ENCODE results near the gene ZIC2.

Gene ZIC2

DNA sequence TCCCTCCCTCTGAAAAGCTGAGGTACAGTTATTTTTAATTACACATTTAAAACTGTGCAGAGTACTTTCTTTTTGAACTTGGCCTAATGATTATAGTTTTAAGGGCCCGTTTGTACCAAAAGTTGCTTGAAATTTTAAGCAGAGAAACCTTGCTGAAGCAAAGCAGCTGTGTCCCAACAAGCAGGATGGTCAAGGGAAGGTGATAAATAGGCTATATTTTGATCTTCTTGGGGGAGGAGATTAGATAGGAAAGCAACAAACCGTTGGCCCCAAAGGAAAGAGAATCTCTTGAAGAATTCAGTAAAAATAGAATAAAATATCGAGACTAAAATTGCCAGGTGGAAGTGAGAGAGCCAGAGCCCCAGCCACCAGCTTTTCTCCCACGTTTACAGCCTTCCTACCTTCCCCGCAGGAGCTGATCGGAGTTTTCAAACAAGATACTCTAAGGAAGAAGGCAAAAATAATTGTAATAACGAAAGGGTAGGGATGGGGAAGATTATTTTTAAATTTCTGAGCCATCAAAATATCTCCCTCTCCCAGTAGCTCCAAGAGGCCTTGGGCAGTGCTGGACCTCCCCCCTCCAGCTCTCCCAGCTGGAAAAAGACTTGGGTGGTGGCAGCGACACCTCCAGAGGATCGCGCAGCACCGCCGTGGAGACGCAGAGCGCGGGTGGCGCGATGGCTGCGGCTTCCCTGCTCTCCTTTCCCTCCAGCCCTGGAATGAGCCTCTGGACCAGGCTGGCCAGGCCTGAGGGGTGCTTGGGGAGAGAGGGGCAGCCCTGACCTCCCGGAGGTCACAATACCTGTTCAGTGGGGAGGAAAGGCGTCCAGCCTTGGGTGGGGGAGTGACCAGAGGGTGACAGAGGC is 5.8 kb downstream of the ZIC2 start:
- no peak for DNase-seq

DNA sequence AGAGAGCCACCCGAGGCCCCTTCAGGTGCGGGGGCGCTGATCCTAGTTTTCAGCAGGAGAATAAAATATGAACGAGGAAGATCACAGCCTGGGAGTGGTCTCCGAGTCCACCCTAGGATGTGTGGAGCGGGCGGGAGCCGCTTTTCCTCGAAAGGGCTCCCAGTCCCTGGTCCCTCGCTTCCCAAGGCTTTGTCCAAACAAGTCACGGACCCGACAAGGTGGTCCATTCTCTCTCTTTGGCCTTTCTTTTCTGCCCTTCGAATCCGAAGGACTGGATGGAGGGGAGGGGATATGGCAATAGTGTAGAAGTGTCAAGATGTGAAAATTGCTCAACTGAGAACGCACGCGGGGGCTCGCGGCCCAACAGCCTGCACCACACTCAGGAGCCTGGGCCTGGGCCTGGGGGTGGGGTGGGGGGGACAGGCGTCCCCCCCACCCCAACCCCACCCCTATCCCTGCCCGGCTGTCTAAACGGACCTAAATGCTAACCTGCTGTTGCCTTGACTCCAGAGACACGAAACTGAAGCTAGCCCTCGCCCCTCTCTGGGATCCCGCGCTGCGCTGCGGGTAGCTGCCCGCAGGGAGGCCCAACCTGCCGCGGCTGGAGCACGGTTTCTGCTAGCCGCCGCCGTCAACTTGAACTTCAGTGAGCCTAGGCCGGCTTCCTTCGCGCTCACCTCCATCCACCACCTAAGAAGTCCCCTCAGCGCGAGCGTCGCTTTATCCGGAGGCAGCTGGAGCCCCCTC is 7.1 kb downstream of the ZIC2 start:
- DNase-seq: no peak

DNA sequence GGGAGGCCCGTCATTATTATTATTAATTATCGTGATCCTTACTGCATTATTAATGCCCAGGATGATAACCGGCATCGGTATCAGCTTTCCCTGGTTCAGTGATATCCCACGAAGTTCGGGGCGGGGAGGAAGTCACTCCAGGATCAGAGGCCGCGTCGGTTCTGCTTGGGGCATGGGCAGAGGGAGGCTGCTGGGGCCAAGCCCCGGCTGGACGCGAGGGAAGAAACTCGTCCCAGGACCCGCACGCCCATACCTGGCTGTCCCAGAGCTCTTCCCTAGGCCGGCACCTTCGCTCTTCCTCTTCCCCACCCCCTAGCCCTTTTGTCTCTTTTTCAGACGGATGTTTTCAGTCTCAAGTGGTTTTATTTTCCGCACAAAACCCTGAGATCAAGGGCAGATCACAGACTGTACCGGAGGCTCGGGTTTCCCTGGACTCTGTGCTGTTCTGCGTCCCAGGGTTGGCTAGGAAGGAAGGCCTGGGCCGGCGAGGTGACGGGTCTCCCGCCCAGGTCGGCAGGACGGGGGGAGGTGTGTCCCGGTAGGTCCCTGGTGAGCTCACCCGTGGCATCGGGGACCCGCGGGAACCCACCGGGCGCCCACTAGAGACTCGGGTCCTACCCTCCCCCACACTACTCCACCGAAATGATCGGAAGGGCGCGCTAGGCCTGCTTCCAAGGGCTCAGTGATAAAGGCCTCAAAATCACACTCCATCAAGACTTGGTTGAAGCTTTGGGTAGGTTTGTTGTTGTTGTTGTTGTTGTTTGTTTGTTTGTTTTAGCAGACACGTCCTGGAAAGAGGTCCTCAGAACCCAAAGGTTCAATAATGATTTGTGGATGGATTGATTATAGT is 7.9 kb downstream of the ZIC2 start:
- DNase-seq: no peak

DNA sequence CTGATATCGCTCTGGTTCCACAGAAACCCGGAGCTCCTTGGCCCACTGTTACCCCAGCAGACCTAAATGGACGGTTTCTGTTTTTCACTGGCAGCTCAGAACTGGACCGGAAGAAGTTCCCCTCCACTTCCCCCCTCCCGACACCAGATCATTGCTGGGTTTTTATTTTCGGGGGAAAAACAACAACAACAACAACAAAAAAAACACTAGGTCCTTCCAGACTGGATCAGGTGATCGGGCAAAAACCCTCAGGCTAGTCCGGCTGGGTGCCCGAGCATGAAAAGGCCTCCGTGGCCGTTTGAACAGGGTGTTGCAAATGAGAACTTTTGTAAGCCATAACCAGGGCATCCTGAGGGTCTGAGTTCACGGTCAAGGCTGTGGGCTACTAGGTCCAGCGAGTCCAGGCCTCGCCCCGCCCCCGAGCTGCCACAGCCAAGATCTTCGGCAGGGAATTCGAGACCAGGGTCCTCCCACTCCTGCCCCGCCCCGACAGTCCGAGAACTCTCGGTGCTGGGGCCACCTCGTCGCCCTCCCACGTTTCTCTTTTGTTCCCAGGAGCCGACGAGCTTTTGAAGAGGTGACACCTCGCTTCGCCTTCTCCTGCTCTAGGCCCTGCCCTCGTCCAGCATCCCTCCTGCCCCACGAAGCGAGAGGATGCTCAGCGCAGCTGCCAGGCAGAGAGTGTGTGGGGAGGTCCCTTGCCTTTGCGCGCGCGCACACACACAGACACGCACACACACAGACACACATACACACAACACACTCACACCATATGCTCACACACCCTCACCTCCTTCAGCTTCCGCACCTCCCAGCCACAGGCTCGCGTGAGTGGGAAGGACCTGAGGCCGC is 8.8 kb downstream of the ZIC2 start:
- no peak for DNase-seq

DNA sequence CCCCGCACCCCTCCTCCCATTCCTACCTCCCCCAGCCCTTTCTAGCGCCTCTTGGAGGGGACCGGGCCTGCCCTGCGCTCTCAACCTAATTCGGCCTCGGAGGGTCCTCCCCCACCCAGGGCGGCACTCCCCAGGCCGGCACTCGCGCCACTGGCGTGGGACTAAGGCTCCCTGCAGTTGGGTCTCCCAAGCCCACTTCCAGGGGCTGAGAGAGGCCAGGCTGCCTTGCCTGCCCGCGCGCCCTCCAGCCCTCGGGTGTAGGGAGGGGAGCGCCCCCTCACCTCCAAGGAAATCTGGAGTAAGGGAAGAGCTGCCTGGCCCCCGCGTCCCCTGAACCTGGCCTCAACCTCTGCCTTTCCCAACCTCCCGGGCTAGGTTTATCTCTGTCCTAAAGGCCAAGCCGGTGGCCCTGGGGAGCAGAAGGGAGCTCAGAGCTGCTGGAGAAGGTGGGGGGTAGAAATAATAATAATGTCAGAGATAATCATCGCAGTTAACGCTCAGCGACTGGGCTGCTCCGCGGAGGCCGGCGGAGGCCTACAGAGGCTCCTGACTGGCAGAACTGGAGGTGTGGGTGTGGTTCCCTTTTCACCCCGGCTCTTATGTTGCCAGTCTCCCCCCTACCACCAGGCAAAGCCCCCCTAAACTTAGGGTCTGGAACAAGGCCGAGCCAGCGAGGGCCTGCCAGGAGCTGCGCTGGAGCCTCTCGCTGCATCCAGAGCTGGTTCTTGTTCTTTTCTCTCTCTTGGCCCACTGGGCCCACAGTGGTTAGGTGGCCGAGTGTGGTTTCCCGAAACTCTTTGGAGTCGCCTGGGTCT is 9.6 kb downstream of the ZIC2 start:
- DNase-seq: no peak

DNA sequence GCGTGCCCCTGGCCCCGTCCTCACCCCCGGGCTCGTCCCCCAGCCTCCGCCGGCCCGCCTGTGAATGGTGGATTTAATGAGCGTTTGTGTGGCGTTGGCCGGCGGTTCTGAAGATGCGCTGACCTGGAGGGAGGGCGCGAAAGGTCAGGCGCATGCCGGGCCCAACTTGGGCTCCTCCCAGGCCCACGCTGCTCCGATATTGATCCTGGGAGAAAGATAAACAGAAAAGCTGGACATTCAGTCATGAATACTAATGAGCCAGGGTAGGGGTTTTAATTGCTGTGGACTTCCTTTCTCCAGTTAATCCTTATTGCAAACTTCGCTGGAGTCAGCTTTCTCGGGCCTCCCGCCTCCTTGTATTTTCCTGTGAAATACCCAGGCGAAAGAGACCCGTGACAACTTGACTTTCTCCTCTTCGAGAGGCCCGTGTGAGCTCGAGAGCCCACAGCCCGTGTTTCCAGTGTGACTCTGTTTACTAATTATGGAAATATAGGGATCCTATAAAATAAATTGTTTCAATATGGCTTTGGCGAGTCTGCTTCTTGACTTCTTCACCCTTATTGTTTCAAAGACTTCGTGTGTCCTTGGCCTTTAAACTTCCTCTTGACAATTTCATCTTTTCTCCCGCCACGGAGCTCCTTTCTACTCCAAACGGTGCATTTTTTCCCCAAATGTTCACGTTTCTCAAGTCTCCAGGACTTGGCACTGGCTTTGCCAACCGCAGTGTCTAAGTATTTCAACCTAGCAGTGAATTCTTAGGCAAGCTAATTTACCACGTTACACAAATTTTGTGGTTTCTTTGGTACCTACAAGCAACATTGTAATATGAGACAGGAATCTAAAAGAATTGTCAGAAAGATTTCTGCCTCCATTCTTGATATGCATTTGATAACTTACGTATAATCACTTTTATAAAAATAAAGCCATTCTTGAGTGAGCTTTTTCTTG is 10.5 kb downstream of the ZIC2 start:
- no peak for DNase-seq

DNA sequence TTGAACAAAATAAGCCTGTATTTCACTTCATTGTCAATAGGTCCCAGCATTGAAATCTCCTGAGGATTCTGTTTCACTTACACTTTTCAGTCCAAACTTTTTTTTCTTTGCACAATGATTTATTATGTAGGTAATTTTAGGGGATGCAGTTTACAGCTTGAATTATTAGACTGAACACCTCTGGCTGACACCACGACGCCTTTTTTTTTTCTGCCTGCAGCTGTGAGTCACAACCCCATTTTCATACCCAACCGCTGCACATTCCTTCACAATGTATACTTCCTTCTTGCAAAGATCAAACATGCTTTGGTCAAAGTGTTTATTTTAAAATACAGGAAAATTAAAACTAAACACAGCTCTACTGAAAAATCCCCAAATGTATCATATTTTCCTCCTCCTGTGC is 11.4 kb downstream of the ZIC2 start:
- DNase-seq: no peak

DNA sequence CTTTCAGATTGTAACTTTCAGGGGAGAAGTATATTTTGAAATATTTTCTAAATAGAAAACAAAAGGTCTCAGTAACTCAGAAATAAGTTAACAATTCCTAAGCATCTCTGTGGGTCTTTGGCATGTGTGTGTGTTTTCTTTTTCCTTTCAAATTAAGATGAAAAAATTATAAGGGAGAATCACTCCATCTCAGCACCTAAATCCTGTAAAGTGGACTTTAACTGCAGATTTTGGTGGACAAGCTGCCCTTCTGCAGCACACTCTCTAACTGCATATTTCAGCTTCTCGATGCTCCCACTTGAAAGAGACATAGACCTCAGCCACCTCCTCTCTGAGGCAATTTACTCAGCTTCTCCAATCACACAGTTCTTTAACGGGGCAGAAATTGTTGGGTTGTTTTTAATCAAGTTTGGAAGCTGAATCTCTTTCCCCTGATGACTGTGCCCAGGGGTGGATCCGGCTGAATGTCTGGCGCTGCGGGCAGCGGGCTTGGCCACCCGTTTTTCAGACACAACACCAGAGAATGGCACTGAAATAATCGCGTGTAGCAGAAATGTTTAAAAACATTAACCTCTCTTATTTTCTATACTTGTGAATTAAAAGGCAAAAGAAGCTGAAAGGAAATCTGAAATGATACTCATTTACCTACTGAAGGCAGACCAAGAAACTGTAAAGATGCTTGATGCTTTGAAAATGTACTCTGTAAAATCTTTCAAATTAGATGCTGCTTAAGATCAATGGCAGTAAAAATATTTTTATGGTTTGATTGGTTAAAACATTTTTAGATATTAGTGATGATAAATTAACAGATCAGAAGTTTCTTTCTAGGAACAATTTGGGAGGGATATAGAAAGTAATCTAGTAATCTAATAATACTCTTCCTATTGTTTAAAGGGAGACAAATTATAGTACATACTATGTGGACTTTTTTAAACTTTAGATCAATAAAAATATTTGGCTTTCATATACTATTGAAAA is 12.4 kb downstream of the ZIC2 start:
- DNase-seq: no peak

DNA sequence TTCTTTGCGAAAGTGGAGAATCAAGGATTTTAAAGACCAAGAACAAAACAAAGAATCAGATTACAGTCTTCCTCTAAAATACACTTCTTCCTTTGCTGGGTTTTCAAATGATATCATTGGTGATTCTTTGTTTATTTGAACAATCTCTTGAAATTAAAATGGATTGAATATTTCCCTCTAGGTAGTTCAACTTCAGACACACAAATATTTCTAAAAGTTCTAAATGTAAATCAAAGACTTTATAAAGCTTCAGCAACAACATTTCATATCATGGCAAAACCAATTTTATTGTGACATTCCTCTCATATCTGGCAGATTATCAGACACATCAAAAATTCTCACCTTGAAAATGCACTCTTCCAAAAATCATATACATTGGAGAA is 13.0 kb downstream of the ZIC2 start:
- DNase-seq: no peak

DNA sequence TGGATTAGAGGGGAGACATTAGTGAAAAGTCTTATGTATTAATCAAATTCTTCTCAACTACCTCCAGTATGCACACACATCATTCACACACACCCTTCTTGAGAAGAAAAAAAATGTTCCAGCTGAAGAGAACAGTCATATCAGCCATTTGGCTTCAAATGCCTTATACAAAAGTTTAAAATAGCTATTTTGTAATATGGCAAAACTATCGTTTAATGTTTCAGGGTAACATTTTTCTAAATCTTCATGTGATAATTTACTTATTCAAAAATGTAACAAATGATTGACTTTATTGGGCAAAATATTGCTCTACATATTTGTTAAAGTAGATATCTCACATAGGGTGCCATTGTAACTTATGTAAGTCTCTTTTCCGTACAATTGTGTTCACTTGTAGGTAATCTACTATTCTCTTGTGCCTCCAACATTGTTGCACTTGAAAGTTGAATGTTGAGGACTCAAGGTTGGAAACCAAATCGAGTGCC is 13.6 kb downstream of the ZIC2 start:
- DNase-seq: no peak

DNA sequence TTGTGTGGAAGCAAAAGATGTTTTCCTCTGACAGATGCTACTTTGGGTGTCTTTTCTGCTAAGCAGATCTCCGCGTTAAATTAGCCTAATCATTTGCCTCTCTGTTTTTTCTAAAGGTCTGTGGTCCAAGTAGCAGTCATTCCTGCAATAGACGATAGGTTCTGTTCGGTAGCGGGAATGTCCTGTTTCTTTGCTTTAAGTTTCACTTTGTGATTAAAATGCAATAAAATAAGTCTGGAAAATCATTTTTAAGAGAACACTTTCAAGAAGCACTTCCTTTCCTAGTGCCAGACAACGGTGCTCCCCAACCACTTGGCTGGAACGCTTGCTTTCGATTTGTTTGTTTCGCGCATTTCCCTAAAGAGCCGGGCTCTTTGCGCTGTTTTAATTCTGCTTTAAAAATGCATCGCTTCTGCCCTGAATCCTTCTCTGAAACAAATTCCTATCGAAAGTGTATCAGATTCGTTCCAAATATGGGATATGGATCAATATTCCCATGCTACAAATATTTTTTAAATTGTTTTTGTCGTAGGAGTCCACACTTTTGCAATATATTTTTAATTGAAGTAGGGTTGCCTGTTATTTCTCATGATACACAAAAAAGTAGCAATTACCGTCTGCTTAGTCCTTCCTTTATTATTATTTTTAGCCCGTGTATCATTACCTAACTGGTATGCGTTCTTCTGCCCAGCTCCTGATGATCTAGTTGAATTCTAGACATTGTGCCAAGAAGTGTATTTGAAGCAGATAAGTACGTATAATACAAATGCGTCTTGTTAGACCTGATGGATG is 14.2 kb downstream of the ZIC2 start:
- no peak for DNase-seq

DNA sequence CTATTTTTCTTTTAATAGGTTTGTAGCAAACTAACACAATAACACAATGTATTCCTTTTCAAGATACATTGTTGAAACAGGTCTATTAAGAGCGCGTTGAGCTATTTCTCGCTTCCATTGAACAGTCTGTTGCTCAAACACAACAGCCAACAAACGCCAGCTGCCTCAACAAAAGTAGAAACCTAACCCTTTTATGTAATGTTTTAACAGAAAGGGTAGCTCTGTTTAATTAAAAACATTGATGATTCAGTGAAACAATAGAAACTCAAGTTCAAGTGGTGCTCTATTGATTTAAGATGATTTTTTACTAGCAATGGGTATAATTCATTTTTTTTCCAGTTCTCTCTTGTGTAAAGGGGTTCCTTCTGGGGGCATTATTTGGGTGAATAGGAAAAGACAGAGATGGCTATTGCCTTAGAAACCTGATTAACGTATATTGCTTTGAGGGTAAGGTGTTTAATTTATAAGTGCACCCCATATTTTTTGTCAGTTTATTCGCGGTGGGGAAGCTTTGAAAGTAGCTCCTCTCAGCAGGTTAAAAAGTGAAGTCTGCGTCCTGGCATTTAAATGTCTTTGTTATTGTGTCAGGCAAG is 14.9 kb downstream of the ZIC2 start:
- DNase-seq: no peak

DNA sequence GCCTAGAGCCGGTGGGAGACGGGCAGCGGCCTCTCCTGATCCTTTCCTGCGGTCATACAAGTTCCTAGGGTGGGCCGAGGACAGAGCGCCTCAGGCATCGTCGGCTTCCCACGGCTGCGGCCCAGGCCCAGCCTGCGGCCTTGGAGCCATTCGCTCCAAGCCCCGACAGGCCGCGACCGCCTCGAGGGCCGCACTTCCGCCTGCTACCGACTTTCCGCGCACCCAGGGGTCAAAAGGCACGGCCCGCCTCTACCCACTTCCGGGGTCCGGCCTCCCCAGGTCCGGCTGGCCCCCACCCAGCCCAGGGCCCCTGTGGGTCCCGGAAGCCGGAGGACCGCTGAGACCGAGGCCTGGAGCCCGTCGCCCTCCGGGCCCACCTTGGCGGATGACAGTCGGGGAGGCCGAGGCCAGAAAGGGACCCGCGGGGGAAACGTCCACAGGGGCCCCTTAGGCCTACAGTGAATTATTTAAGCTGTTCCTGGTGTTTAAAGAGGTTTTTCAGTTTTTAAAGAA is 16.2 kb downstream of the ZIC2 start:
- DNase-seq: no peak

DNA sequence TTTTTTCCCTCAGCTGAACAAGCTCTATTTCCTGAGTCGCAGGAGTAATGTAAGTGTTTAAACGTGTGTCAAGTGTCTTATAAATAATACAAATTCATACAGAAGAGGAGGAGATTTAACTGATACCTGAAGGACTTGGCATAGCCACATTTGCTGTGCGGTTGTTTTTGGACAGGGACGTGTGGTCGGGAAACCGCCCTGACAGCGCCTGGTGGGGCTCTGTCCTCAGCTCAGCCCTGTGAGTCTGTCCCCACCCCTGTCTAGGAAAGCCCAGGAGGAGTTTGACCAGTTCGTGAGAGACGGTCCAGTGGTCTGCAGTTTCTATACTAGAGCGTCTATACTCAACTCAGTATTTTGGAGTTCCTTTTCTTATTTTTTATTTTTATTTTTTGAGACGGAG is 16.7 kb downstream of the ZIC2 start:
- DNase-seq: no peak

DNA sequence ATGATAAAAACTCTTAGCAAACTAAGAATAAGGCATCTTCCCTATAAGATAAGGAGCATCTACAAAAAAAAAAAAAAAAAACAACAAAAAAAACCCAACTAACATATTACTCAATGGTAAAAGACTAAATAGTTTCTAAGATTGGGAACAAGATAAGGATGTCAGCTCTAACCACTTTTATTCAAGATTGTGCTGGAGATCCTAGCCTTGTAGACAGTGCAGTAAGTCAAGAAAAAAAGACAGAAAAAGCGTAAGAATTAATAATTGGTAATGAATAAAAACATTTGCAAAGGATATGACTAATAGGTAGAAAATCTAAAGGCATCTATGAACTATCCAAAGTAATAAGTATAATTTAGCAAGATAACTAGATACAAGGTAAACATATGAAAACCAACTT is 33.0 kb downstream of the ZIC2 start:
- DNase-seq: no peak

DNA sequence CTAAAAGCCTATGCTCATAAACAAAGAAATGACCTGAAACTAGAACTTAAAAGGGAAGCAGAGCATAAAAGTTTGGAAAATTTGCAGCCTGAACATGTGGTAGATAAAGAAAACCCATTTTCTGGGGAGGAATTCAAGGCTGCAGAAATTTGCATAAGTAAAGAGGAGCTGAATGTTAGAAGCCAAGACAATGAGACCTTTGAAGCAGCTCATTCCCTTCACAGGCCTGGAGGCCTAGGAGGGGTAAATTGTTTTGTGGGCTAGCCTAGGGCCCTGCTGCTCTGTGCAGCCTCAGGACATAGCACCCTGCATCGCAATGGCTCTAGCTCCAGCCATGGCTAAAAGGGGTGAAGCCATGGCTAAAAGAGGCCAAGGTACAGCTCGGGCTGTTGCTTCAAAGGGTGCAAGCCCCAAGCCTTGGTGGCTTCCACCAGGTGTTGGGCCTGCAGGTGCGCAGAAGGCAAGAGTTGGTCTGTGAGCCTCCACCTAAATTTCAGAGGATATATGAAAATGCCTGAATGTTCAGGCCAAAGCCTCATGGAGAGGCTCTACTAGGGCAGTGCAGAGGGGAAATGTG is 38.3 kb downstream of the ZIC2 start:
- DNase-seq: no peak

DNA sequence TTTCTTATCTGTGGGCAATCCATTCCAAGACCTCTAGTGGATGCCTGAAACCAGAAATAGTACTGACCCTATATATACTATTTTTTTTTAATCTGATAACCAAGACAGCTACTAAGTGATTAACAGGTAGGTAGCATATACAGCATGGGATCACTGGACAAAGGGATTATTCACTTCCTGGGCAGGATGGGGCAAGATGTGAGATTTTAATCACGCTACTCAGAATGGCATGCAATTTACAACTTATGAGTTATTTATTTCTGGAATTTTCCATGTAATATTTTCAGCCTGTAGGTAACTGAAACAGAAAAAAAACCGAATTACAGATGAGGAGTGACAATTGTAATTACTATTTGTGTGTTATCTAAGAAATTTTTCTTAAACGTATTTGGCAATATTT is 41.2 kb downstream of the ZIC2 start:
- no peak for DNase-seq
